Panc1 (cell line): ENCODE data around the gene CFAP58. TPM values are rescaled to one million over a fixed set of nuclear protein-coding genes. Genes with fewer than 3 reads are reported as not detected.
A peak's percentile ranks its signal among the peaks of the same experiment; 100 is the strongest.

ENCODE experiments used
- ATAC-seq: fragments of 200-7000 bp; cut with Tn5 transposase; 2 replicates; pipeline ENCODE4 v1.9.1; 2020; ENCODE audit warnings: mild to moderate bottlenecking, moderate library complexity
- Bru-seq: library from RNA; stranded (reverse); fragments of 400-500 nt; gene quantifications from one replicate; lab custom pipeline; 2021; lab: Mats Ljungman, UMichigan
- BruChase-seq, 2 experiments: library from RNA; stranded (reverse); fragments of 400-500 nt; gene quantifications; one replicate each; lab custom pipeline; 2021; lab: Mats Ljungman, UMichigan
- BruUV-seq: library from RNA; stranded (reverse); fragments of 400-500 nt; replicated peaks from 2 replicates; lab custom pipeline; 2021; lab: Mats Ljungman, UMichigan
- CTCF ChIA-PET: fragments of 300-600 bp; sonication (Branson Sonifier 250); formaldehyde crosslinking; loops from one replicate; lab custom pipeline; 2022; ENCODE audit warnings: antibody characterized with exemption; lab: Charles Lee
- POLR2A ChIA-PET: fragments of 300-600 bp; sonication (Branson Sonifier 250); formaldehyde crosslinking; loops from one replicate; lab custom pipeline; 2022; ENCODE audit warnings: antibody characterized with exemption; lab: Charles Lee
- DNase-seq: peaks from one replicate; pipeline ENCODE4 v3.0.0-alpha.2; 2010; ENCODE audit warnings: low read depth, low spot score
- H3K27ac ChIP-seq: 2 replicates; pipeline ENCODE4 v1.5.1; 2011; ENCODE audit warnings: mild to moderate bottlenecking, low read length, inconsistent platforms
- H3K27me3 ChIP-seq: fragments of 200-500 bp; sonication (Bioruptor generic); 2 replicates; pipeline ENCODE4 v1.6.0; 2014; ENCODE audit warnings: low read length, inconsistent platforms; ENCODE audit not compliant: control insufficient read depth, insufficient read depth
- H3K36me3 ChIP-seq: fragments of 200-500 bp; sonication (Bioruptor generic); 2 replicates; pipeline ENCODE4 v1.5.1; 2014; ENCODE audit warnings: inconsistent platforms, mild to moderate bottlenecking, low read length, moderate library complexity; ENCODE audit not compliant: control insufficient read depth, insufficient read depth
- H3K4me1 ChIP-seq: 2 replicates; pipeline ENCODE4 v1.5.1; 2011; ENCODE audit warnings: inconsistent platforms, mild to moderate bottlenecking, low read length, moderate library complexity; ENCODE audit not compliant: control insufficient read depth, insufficient read depth
- H3K4me3 ChIP-seq, 2 experiments: 2 replicates each; pipeline ENCODE4 v1.5.1; 2011 to 2012; ENCODE audit warnings: low read depth in 2 of 2, low read length in 2 of 2, mild to moderate bottlenecking in 2 of 2, inconsistent platforms in 1 of 2, moderate library complexity in 1 of 2
- H3K9me3 ChIP-seq: fragments of 200-500 bp; sonication (Bioruptor generic); 2 replicates; pipeline ENCODE4 v1.5.1; 2014; ENCODE audit warnings: low read depth, mild to moderate bottlenecking, inconsistent platforms, low read length, moderate library complexity; ENCODE audit not compliant: control insufficient read depth, insufficient read depth
- POLR2AphosphoS5 ChIP-seq: IDR thresholded peaks from 2 replicates; pipeline ENCODE4 v1.6.1; 2012; ENCODE audit warnings: mild to moderate bottlenecking, low read depth, low read length, moderate library complexity
- SIN3A ChIP-seq: IDR thresholded peaks from 2 replicates; pipeline ENCODE4 v1.6.1; 2012; ENCODE audit warnings: low read depth, mild to moderate bottlenecking, low read length, moderate library complexity, borderline replicate concordance; ENCODE audit not compliant: insufficient read depth
- TCF7L2 ChIP-seq: IDR thresholded peaks from 2 replicates; pipeline ENCODE4 v1.6.1; 2011; ENCODE audit warnings: mild to moderate bottlenecking, low read depth, low read length, inconsistent platforms
- in situ Hi-C: cut with HindIII; loops from 2 replicates; pipeline ENCODE4 v1.10.0; 2016; ENCODE audit warnings: low sequenced_read_pairs, low pct_unique_long_range_greater_than_20kb
- intact Hi-C: fragments of 100-400 bp; cut with micrococcal nuclease; formaldehyde crosslinking; loops from one replicate; pipeline ENCODE4 v1.10.0; 2022; ENCODE audit not compliant: unreplicated experiment
- long read RNA-seq: library from polyadenylated mRNA; unstranded; transcript quantifications from one replicate; pipeline ENCODE4 v2.0.0, GENCODE V29; 2021; ENCODE audit not compliant: unreplicated experiment
- polyA plus RNA-seq: library from polyadenylated mRNA; unstranded; fragments of >200 nt; gene quantifications from one replicate; pipeline ENCODE4 v1.2.1, GENCODE V29; 2012; ENCODE audit warnings: missing spikeins; ENCODE audit not compliant: insufficient read length
- total RNA-seq: library from RNA; stranded (reverse); gene quantifications from one replicate; pipeline ENCODE4 v1.2.1, GENCODE V29; 2021; ENCODE audit not compliant: unreplicated experiment
- TF ChIP-seq, protein P1 (sequence below): fragments of 450-650 bp; IDR thresholded peaks from 2 replicates; pipeline ENCODE4 v1.5.1; 2017; ENCODE audit warnings: mild to moderate bottlenecking
- TF ChIP-seq, protein P2 (sequence below), 2 experiments: IDR thresholded peaks; 2 replicates each; pipeline ENCODE4 v1.6.1; 2011 to 2012; ENCODE audit warnings: low read depth in 2 of 2, control low read depth in 1 of 2, low read length in 1 of 2, mild to moderate bottlenecking in 1 of 2, moderate library complexity in 1 of 2; ENCODE audit not compliant: insufficient read depth in 1 of 2

CFAP58 gene, protein sequence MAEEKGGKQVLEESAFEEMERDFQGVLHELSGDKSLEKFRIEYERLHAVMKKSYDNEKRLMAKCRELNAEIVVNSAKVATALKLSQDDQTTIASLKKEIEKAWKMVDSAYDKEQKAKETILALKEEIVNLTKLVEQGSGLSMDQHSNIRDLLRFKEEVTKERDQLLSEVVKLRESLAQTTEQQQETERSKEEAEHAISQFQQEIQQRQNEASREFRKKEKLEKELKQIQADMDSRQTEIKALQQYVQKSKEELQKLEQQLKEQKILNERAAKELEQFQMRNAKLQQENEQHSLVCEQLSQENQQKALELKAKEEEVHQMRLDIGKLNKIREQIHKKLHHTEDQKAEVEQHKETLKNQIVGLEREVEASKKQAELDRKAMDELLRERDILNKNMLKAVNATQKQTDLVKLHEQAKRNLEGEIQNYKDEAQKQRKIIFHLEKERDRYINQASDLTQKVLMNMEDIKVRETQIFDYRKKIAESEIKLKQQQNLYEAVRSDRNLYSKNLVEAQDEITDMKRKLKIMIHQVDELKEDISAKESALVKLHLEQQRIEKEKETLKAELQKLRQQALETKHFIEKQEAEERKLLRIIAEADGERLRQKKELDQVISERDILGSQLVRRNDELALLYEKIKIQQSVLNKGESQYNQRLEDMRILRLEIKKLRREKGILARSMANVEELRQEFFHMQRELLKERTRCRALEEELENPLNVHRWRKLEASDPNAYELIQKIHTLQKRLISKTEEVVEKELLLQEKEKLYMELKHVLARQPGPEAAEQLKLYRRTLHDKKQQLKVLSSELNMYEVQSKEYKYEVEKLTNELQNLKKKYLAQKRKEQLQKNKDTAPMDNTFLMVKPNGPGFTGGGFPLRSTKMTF
- total RNA-seq (2.0 TPM), Bru-seq, nascent RNA (percentile 38 among the genes with signal in this experiment), BruChase-seq, experiment 1, labeled RNA remaining after a 2-hour chase (percentile 42 among the genes with signal in this experiment), BruChase-seq, experiment 2, labeled RNA remaining after a 6-hour chase (percentile 43 among the genes with signal in this experiment)
- polyA plus RNA-seq, result 1.4 TPM
- long read RNA-seq, partial matches to known transcripts, result 0 of 4 reads
- long read RNA-seq, other reads (novel, unspliced or antisense), result 4 of 4 reads

DNA sequence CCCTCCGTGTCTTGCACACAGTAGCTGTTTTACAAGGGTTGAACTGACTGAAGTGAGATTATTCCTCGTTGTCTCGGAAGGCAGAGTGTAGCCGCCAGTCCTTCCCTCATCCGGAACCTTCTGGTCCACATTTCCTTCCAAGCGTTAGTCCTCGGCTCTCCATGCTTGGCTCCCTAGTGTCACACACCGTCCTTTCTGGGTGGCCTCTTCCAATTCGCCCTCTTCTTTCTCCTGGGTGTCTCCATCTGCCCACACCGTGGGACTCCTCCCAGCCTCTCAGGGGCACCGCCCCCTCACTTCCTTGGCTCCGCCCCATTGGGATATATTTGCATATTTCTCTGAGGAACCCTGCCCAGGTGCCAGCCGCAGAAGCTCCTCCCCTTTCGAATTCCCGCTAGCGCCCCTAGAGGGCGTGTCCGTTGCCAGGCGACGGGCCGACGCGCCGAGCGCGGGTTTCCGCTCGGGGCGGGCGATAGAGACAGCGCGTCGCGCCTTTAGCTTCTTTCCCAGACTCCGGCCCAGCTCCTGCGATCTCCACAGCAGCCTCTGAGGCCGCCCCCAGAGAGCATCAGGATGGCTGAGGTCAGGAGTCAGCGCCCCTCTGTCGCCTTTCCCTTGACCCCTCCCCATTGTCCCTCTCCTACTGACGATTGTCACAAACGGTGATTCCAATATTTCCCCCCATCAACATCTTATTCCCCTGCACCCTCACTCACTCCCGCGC, at the start of gene CFAP58:
CFAP58 (plus strand) TSS at position 509 of the 724 bp plus-strand sequence; CDS start at position 574, 65 bp downstream.
- Histone ChIP-seq H3K4me1 (peaks cover 20% of the 10 kb centered on the region), H3K36me3 (no peaks in the 10 kb centered on the region), H3K9me3 (no peaks in the 10 kb centered on the region), H3K27ac (peak within 1 kb of the TSS; percentile 37), H3K27me3 (no peaks in the 10 kb centered on the region), H3K4me3 (peak within 1 kb of the TSS; percentile 62 to 96)
- in situ Hi-C loops, result no loop called here
- TF ChIP-seq POLR2AphosphoS5, result no peak
- TF ChIP-seq, protein P1, sequence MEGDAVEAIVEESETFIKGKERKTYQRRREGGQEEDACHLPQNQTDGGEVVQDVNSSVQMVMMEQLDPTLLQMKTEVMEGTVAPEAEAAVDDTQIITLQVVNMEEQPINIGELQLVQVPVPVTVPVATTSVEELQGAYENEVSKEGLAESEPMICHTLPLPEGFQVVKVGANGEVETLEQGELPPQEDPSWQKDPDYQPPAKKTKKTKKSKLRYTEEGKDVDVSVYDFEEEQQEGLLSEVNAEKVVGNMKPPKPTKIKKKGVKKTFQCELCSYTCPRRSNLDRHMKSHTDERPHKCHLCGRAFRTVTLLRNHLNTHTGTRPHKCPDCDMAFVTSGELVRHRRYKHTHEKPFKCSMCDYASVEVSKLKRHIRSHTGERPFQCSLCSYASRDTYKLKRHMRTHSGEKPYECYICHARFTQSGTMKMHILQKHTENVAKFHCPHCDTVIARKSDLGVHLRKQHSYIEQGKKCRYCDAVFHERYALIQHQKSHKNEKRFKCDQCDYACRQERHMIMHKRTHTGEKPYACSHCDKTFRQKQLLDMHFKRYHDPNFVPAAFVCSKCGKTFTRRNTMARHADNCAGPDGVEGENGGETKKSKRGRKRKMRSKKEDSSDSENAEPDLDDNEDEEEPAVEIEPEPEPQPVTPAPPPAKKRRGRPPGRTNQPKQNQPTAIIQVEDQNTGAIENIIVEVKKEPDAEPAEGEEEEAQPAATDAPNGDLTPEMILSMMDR, result peak; percentile 91
- TF ChIP-seq TCF7L2, result no peak
- peak; percentile 95 for TF ChIP-seq SIN3A
- TF ChIP-seq, protein P2, sequence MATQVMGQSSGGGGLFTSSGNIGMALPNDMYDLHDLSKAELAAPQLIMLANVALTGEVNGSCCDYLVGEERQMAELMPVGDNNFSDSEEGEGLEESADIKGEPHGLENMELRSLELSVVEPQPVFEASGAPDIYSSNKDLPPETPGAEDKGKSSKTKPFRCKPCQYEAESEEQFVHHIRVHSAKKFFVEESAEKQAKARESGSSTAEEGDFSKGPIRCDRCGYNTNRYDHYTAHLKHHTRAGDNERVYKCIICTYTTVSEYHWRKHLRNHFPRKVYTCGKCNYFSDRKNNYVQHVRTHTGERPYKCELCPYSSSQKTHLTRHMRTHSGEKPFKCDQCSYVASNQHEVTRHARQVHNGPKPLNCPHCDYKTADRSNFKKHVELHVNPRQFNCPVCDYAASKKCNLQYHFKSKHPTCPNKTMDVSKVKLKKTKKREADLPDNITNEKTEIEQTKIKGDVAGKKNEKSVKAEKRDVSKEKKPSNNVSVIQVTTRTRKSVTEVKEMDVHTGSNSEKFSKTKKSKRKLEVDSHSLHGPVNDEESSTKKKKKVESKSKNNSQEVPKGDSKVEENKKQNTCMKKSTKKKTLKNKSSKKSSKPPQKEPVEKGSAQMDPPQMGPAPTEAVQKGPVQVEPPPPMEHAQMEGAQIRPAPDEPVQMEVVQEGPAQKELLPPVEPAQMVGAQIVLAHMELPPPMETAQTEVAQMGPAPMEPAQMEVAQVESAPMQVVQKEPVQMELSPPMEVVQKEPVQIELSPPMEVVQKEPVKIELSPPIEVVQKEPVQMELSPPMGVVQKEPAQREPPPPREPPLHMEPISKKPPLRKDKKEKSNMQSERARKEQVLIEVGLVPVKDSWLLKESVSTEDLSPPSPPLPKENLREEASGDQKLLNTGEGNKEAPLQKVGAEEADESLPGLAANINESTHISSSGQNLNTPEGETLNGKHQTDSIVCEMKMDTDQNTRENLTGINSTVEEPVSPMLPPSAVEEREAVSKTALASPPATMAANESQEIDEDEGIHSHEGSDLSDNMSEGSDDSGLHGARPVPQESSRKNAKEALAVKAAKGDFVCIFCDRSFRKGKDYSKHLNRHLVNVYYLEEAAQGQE (IDR thresholded peaks at IDR 0.05; ENCODE audit: insufficient read depth in 1 of 2, low read depth in 2 of 2, low read length in 1 of 2), result no peak
- DNase-seq (peak; percentile 89), ATAC-seq (peak; percentile 98)
- CTCF ChIA-PET, result interaction anchor here (0.6 to 1.7 kb wide), 10 partner anchors 11 to 79 kb away, joined by 3 to 19 read pairs (median 6); no protein-coding TSS in a partner anchor
- intact Hi-C loops, result no loop called here
- POLR2A ChIA-PET, result interaction anchor here (0.7 kb wide), 1 partner anchor 36 kb away, joined by 3 read pairs; no protein-coding TSS in a partner anchor
- no TSS peak for BruUV-seq

DNA sequence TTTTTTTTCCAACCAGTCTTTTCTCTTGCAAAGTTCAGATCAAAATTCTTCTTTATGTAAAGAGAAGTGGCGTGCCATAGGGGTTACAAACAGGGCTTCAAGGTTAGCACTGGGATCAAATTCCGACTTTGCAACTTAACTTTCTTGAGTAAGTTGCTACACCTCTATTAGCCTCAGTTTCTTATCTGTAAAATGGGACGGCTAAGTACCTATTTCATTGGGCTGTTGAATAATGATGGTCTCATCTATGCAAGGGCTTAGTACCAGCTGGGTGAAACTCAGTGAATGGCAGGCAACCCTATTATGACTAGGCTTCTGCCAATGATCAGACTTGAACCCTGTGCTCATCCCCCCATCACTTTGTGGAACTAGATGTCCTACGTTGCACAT, 49.3 kb upstream of the CFAP58 start:
- no peak overlapping the region for H3K4me3 ChIP-seq
- BruUV-seq, result no TSS peak
- in situ Hi-C loops, result no loop called here
- H3K9me3 ChIP-seq, result no peaks in the 10 kb centered on the region
- CTCF ChIA-PET, result no interaction called here
- intact Hi-C loops, result no loop called here
- H3K27me3 ChIP-seq, result no peaks in the 10 kb centered on the region
- POLR2A ChIA-PET, result no interaction called here
- no peak for ATAC-seq
- H3K27ac ChIP-seq, result no peak overlapping the region
- DNase-seq, result no peak
- peaks cover 28% of the 10 kb centered on the region for H3K4me1 ChIP-seq
- TF ChIP-seq, protein P2 (IDR thresholded peaks at IDR 0.05; ENCODE audit: insufficient read depth in 1 of 2, low read depth in 2 of 2, low read length in 1 of 2), result no peak
- no peak for TF ChIP-seq POLR2AphosphoS5
- no peak for TF ChIP-seq SIN3A
- no peak for TF ChIP-seq TCF7L2
- TF ChIP-seq, protein P1, result no peak
- no peaks in the 10 kb centered on the region for H3K36me3 ChIP-seq
